Measurements from ENCODE around the gene DDX3X.
"Not testable (repeated sequence)": the region's sequence is repeated elsewhere in the genome, so short reads cannot be mapped to it uniquely, and the experiment has no call there.

DDX3X gene

GRCh38 chrX:41373989-41374606 lies 40.1 kb downstream of the DDX3X start:
- DNase-seq (ENCODE audit: low spot score): no peak

- no peak for DNase-seq (ENCODE audit: low spot score)
Measured at GRCh38 chrX:41377624-41378023, 43.7 kb downstream of the DDX3X start.

GRCh38 chrX:41381685-41382084 lies 47.7 kb downstream of the DDX3X start:
- no peak for DNase-seq (ENCODE audit: low spot score)

- no peak for DNase-seq (ENCODE audit: low spot score)
Measured at GRCh38 chrX:41382714-41383645, 49.0 kb downstream of the DDX3X start.

GRCh38 chrX:41384051-41384705 lies 50.2 kb downstream of the DDX3X start:
- DNase-seq (ENCODE audit: low spot score): no peak

GRCh38 chrX:41386222-41386990 lies 52.4 kb downstream of the DDX3X start:
- no peak for DNase-seq (ENCODE audit: low spot score)

DNA sequence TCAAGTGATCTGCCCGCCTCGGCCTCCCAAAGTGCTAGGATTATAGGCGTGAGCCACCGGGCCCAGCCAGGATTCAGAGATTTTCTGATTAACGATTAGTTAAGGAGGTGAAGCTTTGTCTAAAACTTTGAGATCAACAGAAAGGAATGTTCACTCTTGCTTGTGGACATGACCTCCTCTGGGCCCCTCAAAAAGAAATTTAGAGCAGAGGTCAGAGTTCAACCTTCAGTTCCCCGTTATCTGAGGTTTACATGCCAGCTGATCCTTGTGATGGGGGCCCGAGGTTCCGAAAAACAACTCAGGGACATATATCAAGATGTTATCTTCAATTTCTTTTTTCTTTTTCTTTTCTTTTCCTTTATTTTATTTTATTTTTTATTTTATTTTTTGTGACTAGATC lies 54.6 kb downstream of the DDX3X start:
- no peak for DNase-seq (ENCODE audit: low spot score)

DNA sequence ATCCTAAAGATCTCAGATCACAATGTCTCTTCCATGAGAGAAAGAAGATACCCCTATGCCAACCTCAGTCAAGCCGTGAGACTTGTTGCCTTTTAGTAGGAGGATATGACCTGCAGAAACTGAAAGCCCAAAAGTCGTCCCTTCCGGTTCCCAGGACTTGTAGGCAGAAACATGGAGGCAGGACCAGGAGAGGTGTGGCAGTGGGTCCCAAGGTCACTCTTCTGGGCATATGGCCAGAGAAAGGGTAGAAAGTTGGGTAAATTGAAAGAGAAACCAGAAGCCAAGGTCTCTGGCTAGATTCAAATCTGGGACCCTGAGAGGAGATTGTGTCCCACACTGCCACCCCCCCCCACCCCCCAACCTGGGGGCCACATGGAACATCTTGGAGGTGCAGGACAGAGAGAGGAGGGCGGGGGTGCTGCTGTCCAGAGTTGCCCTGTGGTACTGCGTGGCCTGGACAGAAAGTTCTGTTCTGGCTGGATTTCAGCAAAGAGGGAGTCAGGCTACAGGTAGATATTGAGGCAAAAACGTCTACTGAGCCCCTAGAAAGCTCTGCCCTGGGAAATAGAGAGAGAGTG lies 55.4 kb downstream of the DDX3X start:
- DNase-seq (ENCODE audit: low spot score): no peak

DNA sequence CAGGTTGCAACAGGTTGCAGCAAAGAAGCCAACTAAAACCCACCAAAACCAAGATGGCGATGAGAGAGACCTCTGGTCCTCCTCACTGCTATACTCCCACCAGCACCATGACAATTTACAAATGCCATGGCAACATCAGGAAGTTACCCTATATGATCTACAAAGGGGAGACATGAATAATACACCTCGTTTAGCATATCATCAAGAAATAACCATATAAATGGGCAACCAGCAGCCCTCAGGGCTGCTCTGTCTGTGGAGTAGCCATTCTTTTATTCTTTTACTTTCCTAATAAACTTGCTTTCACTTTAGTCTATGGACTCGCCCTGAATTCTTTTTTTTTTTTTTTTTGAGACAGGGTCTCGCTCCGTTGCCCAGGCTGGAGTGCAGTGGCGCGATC lies 56.6 kb downstream of the DDX3X start:
- not testable (repeated sequence) for DNase-seq (ENCODE audit: low spot score)

GRCh38 chrX:41391606-41392005 lies 57.6 kb downstream of the DDX3X start:
- DNase-seq (ENCODE audit: low spot score): no peak

GRCh38 chrX:41394293-41394692 lies 60.3 kb downstream of the DDX3X start:
- no peak for DNase-seq (ENCODE audit: low spot score)

DNA sequence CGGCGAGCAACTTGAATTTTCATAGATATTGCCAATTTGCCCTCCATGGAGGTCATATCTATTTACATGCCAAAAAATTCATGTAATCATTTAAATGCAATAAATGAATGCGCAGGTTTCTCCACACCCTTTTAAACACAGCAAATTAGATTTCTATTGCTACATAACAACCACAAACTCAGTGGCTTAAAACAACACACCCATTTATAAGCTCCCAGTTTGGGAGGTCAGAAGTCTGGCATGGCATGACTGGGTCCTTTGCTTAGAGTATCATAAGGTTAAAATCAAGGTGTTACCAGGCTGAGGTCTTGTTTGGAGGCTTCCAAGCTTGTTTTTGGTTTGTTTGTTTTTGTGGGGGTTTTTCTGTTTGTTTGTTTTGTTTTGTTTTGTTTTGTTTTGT lies 63.3 kb downstream of the DDX3X start:
- DNase-seq (ENCODE audit: low spot score): no peak

GRCh38 chrX:41397768-41398167 lies 63.8 kb downstream of the DDX3X start:
- no peak for DNase-seq (ENCODE audit: low spot score)

DNA sequence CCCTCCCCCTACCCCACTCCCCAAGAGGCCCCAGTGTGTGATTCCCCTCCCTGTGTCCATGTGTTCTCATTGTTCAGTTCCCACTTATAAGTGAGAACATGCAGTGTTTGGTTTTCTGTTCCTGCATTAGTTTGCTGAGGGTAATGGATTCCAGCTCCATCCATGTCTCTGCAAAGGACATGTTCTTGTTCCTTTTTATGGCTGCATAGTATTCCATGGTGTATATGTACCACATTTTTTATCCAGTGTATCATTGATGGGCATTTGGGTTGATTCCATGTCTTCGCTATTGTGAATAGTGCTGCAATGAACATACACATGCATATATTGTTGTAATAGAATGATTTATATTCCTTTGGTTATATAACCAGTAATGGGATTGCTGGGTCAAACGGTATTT lies 68.6 kb downstream of the DDX3X start:
- not testable (repeated sequence) for DNase-seq (ENCODE audit: low spot score)

- no peak for DNase-seq (ENCODE audit: low spot score)
Measured at GRCh38 chrX:41405551-41405950, 71.6 kb downstream of the DDX3X start.

GRCh38 chrX:41406201-41406600 lies 72.2 kb downstream of the DDX3X start:
- DNase-seq (ENCODE audit: low spot score): no peak

DNA sequence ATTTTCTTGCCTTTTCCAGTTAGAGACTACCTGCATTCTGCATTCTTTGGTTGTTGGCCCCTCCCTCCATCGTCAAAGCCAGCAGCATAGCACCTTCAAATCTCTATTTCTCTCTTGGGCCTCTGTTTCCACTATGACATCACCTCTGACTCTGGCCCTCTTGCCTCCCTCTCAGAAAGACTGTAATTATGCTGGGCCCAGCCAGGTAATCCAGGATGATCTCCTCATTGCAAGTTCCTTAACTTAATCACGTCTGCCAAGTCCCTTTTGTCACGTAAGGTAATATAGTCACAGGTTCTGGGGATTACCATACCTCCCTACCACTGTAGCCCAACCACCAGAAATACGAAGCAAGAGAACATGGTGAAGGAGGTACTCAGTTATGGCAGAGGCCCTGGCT lies 73.9 kb downstream of the DDX3X start:
- DNase-seq (ENCODE audit: low spot score): no peak

DNA sequence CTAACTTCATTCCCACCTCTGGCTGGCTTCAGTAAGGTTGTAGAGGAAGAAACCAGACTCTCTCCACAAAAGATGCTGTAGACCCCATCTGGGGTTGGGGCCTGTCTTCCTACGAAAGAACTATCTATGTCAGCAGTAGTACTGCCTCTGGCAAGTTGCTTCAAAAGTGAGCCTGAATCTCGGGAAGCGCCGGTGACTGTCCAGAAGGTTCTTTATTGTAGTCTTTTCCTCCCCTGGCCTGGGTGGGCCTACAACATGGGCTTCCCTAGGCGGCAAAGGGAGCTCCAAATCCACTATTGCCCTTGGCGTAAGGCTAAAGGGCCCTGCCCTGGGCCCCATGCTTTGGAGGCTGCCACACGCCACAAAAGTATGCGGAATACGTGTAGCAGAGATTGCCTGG lies 74.6 kb downstream of the DDX3X start:
- no peak for DNase-seq (ENCODE audit: low spot score)

DNA sequence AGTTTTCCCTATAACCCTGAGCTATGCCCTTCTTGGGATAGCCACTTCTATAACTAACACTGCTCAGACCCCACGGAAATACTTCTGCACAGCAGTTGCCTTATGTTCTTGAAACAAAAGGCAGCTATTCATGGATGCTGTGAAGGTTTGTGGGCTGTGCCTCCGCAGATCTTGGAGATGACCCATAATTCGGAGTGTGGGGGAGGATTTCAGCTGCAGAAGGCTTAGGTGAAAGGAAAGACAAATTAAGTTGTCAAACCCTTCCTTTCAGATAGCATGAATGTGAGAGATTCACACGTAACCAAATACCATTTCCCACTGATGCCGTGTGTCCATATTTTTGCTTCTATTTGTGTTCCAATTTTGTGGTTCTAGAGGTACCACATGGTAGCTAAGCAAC lies 75.0 kb downstream of the DDX3X start:
- no peak for DNase-seq (ENCODE audit: low spot score)

DNA sequence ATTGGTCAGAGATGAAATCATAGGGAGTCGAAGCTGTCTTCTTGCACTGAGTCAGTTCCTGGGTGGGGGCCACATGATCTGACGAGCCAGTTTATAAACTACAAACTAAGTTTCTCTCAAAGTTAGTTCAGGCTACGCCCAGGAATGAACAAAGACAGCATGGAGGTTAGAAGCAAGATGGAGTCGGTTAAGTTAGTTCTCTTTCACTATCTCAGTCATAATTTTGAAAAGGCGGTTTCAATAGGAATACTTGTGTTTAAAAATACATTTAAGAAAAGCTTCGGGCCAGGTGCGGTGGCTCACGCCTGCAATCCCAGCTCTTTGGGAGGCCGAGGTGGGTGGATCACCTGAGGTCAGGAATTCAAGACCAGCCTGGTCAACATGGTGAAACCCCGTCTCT lies 77.3 kb downstream of the DDX3X start:
- DNase-seq (ENCODE audit: low spot score): not testable (repeated sequence)

DNA sequence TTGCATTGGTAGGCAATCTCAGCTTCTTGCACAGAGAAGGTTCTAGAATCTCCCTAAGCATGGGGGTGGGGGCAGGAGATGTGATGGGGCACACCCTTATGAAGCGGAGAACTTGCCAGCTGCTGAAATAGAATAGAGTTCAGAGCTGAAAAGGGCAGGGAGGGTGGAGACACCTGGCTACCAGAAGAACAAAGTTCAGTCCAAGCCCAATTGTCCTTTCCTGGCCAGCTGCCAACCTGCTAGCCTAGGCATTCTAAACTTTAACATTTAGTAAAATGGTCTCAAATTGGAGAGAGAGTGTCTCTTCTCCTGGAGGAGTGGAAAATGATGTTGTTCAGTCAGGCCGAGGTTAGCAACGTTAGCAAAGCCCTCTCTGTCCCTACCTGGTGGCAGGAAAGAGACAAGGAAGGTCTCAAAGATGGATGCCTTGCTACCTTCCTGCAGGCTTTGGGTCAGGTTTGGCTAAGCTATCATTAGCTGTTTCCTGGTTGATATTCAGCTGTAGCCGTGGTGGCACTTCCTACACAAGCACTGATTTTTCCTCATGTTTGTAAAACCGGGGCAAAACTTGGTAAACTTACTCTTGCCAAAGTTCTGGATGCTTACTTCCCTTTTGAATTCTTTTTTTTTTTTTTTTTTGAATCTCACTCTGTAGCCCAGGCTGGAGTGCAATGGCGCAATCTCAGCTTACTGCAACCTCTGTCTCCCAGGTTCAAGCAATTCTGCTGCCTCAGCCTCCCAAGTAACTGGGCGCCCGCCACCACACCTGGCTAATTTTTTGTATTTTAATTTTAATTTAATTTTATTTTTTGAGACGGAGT lies 78.5 kb downstream of the DDX3X start:
- no peak for DNase-seq (ENCODE audit: low spot score)

All from left forelimb (tissue), 1 donor.